HS-5 (cell line): Measurements from ENCODE around the gene GIGYF1.
"Not testable (repeated sequence)": the region's sequence is repeated elsewhere in the genome, so short reads cannot be mapped to it uniquely, and the experiment has no call there.

Experiments
- DNase-seq: peaks from one replicate; pipeline ENCODE4 v3.0.0-alpha.2; 2012; ENCODE audit warnings: low read depth

The GIGYF1 gene

DNA sequence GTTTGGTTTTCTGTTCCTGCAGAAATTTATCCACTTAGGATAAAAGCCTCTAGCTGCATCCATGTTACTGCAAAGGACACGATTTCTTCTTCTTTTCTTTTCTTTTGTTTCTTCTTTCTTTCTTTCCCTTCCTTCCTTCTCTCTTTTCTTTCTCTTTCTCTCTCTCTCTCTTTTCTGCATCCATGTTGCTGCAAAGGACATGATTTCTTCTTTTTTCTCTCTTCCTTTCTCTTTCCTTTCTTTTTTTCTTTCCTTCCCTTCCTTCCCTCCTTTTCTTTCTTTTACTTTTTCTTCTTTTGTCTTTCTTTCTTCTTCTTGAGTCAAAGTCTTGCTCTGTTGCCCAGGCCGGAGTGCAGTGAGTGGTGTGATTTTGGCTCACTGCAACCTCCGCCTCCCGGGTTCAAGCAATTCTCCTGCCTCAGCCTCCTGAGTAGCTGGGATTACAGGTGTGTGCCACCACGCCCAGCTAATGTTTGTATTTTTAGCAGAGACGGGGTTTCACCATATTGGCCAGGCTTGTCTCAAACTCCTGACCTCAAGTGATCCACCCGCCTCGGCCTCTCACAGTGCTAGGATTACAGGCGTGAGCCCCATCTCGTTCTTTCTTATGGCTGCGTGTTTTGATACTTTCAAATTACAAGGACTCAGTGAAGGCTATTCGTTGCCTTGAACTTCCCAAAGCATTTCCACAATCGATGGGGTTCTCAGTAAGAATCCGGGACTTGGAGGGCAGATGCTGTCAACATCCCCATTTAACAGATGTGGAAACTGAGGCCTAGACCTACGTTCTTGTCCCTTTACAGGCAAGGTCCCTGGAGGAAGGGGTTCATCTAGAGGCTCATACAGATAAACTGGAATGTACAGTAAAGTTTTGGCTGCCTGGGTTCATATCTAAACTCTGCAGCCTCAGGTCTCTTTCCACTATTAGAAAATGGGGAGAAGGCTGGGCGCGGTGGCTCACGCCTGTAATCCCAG, 22.4 kb downstream of the GIGYF1 start:
- no peak for DNase-seq

DNA sequence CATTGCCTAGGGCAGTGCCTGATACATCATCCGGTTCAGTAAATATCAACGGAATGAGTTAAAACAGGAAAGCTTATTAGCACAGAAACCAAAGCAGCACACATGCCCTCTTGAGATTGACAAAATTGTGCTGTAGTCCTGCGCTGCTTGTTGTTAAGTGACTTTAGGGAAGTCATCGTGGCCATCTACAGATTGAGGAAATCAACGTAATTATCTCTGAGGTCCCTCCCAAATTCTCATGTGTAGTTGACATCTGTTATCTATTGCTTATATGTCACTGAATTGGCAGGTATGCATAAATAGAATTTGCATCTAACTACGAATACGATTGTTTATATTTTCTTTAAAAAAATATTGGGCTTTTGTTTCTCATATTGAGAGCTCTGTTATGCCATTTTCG, 24.0 kb downstream of the GIGYF1 start:
- DNase-seq, result no peak

DNA sequence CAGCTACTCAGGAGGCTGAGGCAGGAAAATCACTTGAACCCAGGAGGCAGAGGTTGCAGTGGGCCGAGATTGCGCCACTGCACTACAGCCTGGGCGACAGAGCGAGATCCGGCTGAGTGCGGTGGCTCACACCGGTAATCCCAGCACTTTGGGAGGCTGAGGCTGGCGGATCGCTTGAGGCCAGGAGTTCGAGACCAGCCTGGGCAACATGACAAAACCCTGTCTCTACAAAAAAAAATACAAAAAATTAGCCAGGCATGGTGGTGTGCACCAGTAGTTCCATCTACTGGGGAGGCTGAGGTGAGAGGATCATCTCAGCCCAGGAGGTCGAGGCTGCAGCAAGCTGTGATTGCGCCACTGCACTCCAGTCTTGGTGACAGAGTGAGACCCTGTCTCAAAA, 24.9 kb downstream of the GIGYF1 start:
- not testable (repeated sequence) for DNase-seq

DNA sequence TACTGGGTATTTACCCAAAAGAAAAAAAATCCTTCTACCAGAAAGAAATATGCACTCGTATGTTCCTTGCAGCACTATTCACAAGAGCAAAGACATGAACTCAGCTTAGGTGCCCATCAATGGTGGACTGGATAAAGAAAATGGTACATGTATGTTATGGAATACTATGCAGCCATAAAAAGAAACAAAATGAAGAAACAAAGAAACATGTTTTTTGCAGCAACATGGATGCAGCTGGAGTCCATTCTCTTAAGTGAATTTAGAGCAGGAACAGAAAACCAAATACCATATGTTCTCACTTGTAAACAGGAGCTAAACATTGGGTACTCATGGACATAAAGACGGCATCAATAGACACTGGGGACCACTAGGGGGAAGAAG, 26.0 kb downstream of the GIGYF1 start:
- no peak for DNase-seq

DNA sequence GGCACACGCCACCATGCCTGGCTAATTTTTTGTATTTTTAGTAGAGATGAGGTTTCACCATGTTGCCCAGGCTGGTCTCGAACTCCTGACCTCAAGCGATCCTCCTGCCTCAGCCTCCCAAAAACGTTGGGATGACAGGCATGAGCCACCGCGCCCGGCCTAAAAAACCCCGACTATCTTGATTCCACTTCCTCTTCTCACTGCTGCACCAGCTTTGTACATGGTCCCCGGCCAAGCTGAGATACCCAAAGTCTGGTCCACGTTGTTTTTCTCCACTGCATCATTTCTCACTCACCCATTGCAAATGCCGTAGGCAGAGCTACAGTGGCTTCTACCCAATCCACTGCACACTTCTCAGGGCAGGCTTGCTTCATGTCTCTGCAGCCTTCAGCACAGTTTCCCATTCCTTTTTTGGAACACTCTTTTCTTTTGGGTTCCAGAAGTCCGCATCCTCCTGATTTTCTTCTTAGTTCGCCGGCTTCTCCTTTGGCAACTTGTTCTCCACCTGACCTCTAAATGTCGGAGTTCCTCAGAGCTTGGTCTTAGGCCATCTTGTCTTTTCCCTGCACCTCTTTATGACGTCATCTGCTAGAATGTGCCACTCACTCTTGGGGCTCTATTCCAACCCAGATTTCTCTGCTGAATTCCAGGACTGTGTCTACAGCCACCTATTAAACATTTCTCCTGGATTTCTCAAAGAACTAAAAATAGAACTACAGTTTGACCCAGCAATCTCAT, 26.6 kb downstream of the GIGYF1 start:
- no peak for DNase-seq

DNA sequence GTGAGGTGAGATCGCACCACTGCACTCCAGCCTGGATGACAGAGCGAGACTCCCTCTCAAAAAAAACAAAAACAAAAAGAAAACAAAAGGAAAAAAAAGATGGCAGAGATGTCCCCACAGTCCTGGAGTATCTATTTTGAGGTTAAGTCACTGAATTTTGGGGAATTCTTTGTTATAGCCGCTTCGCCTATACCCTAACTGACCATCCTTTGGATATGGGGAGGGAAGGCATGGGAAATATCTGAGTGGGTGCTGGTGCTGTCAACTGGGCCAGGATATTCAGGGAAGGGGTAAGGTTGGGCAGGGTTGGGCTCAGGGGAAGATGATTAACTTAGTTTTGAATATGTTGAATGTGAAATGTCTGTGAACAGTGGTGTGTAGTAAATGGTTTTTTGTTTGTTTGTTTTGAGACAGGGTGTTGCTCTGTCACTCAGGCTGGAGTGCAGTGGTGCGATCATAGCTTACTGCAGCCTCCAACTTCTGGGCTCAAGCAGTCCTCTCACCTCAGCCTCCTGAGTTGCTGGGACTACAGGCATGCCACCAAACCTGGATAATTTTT, 28.8 kb downstream of the GIGYF1 start:
- DNase-seq, result no peak

DNA sequence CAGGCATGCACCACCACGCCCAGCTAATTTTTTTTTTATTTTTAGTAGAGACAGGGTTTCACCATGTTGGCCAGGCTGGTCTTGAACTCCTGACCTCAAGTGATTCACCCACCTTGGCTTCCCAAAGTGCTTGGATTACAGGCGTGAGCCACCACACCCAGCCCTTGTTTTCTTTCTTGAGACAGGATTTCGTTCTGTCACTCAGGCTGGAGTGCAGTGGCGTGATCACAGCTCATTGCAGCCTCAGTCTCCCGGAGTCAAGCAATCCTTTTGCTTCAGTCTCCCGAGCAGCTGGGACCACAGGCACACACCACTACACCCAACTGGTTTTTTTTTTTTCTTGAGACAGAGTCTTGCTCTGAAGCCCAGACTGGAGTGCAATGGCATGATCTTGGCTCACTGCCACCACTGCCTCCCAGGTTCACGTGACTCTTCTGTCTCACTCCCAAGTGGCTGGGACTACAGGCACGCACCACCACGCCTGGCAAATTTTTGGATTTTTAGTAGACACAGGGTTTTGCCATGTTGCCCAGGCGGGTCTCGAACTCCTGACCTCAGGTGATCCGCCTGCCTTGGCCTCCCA, 31.8 kb downstream of the GIGYF1 start:
- not testable (repeated sequence) for DNase-seq

DNA sequence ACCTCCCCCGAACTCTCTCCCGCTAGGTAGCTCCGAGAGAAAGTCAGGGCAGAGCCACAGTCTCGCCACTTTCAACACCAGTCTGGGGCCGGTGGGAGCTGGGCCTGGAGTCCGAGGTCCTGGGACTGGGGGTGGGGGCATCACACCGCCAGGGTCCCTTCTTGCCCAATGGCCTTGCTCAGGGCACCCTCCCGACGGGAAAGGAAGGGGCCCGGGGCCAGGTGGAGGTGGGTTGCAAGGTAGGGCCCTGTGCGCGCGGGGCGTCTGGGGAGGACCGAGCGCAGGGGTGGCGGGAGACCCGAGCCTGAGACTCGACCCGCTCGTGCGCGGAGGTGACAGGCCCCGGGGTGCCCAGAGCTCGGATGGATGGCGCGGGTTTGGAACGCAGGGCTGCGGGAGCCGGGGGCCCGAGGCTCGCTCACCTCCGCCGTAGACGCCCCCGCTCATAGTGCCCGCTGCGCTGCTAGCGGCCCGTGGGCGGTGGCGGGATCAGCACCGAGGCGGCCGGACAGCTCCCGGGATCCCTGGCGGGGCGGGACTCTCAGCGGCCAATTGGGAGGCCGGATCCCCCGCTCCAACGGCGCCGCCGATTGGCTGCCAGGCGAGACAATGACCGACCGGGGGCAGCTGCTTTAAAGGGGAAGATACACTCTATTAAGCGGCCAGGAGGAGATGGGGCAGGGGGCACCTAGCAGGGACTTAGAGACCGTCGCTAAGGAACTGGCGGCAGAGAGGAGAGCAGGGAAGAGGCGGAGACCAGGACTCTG, 38.0 kb downstream of the GIGYF1 start, which contains the start of gene ACTL6B:
Gene ACTL6B, minus strand, starts transcription at position 541 of the 767 bp plus-strand sequence. Its CDS starts 94 bp downstream, at position 447.
- DNase-seq, result no peak

DNA sequence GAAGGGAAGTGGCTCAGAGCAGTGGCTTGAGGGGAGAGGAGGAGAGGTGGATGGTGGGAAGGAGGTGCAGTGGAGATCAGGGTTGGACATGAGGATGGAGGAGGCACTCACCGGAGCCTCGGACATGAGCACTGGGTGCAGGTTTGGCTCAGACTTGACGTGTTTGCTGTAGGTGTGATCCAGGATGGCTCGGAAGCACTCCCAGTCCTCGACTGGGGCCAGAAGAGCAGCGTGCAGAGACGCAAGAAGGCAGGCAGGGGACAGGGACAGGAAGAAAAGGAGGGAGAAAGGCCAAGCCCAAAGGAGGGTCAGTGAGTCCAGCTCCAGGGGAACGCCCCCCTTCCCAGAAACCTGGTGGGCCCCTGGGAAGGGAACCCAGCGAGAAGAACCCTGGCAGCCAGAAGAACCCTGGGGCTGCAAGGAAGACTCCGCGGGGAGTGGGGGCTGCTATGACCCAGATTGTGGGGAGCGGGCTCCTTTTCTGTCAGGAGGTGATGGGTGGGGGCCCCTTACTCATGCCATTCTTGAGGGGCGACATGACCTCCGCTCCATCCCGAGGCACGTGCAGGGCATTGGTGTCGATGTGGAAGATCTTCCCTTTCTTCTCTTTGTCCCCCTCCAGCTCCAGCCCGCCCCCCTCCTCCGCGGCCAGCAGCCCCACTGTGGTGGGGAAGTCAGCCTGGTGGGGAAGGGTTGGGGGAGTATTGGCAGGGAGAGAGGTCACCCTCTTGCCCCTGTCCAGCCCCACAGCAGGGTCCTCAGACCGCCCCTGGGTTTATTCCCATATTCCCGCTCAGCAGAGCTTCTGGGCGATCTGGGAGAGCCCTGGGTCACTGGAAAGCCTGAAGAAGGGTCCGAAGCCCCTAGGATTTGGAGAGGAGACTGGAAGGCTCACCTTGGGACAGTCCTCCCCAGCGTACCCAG, 38.9 kb downstream of the GIGYF1 start:
- DNase-seq, result no peak

DNA sequence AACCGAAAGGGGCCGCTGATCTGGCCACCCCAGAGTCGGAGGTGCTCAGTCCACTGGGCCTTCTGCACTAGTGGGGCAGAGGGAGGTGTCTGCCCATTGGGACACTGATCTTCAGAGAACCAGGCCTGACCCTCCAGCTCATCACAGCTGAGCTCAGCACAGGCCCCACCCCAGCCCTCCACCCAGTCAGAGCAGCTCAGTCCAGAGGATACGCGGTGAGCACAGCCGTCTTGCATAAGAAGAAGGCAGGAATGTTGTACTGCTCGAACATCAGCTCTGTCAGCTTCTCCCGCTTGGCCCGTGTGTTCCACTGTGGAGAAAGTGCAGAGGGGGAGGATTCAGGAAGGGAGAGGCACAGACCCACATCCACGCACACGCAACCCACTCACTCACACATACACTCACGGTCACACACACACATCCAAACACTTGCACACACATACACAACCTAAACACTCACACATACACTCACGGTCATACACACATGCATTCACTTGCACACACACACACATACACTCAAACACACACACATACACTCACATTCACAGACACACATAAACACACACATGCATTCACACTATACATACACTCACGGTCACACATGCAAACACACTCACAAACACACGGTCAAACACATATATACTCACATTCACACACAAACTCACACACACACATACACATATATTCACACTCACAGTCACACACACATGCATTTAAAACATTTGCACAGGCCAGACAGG, 44.1 kb downstream of the GIGYF1 start:
- DNase-seq, result no peak

DNA sequence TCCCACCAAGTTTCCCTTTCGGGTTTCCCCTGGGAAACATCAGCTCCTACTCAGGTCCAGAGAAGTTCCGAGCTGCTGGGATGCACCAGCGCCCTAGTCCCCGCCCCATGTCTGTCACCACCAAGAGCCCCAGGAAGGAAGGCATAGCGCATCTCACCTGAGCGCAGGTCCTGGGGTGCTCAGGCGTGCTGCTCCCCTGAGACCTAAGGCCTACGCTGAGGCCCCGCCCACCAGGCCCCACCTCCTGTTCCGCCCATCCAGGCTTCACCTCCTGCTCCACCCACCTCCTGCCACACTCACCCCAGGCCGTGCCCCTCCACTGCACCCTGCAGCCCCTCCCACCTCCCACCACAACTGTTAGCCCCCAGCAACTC, 51.5 kb downstream of the GIGYF1 start:
- no peak for DNase-seq

DNA sequence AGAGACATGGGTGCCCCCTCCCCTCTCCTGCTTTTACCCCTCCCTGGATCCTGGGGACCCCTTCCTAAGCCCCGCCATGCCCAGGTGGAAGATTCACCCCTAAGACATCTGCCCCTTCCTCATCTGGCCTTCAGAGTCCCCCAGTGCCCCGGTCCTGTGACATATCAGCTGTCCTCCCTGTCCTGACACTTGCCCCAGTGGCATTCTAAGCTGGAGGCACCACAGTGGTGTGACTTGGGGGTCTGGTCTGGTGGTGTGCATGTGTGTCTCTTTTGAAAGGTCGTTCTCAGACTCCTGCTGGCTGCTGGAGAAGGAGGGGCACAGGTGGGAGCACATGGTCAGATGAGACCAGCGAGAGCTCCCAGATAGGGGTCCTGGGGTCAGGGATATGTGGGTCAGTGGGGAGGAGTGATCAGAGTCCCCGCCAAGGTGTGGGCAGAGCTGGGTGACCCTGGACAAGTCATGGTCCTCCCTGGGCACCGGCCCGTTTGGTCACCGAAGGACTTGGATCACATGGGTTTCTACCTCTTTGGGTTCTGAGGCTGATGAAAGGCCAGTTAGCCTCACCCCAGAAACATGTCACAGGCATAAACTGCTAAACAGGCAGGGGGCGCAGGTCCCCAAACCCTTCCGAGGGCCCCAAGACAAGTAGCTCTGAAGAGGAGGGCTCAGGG, 52.1 kb downstream of the GIGYF1 start:
- DNase-seq, result no peak

DNA sequence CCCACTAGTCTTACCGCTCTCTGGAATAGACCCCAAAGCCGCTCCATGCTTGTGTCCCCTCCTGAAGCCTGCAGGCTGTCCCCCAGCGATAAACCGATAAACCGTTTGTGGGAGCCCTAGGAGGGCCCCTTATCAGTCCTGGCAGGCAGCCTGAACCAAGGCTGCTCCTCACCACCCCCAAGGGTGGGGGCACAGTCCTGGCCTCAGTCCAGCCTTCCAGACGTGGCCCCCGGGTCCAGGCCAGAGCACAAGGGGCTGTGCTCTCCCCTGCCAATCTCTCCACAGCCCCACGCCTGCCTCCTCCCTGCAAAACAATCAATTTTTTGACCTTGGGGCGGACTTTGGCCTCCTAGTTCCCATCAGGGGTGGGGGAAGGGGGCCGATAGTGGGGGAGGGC, 52.6 kb downstream of the GIGYF1 start, which contains the start of gene TFR2:
Gene TFR2, minus strand, starts transcription at position 90 of the 397 bp plus-strand sequence. Its CDS starts 43 bp downstream, at position 47.
- DNase-seq, result no peak

DNA sequence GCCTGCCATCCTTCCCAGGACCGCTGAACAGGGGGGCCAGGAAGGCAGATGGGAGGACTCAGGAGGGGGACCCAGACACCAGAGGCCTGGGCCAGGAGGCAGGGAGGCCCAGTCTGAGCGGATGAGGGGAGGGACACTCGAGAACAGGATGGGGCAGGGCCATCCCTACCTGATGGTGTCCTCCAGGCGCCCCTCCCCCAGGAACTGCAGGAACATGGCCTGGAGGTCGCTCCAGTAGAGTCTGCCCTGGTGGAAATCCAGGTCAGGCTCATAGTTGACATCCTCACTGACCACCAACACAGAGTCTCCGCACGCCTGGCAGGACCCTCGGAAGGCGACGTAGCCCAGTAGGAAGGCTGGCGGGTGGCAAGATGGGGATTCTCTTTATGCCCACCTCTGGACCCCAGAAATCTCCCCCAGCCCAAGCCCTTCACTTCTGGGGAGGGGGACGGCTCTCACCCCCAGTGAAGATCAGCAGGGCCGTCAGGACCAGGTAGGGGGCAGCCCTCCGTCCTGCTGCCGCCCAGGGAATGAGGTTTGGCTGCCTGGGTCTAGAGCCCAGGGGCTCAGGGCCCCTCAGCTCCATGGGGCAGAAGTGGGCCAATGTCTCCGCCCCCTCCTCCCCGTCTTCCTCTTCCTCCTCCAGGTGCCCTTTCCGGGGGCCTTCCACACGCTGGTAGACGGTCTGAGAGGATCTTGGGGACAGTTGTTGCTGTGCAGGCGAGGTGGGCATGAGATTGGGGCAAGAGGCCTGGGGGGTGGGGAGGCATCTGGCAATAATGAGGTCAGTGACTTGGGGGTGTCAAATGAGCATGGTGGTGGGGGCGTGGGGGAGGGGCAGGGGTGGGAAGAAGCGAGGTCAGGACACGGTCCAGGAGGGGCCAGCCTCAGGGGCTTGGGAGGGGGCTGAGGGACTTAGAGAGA, 53.3 kb downstream of the GIGYF1 start:
- DNase-seq, result no peak

DNA sequence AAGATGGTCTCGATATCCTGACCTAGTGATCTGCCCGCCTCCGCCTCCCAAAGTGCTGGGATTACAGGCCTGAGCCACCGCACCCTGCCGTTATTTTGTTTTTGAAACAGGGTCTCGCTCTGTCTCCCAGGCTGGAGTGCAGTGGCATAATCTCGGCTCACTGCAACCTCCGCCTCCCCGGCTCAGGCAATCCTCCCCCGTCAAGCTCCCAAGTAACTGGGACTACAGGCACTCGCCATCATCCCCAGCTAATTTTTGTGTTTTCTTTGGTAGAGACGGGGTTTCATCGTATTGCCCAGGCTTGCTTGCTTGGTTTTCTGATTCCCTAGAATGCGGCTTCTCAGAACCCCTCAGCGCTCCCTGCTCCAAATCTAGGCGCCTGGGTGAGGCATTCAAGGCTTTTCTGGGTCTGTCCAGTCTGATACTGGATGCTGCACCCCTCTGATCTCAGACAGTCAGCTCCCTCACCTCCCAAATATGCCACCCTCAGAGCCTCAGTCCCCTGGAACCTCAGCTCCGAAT, 54.0 kb downstream of the GIGYF1 start:
- DNase-seq, result no peak

DNA sequence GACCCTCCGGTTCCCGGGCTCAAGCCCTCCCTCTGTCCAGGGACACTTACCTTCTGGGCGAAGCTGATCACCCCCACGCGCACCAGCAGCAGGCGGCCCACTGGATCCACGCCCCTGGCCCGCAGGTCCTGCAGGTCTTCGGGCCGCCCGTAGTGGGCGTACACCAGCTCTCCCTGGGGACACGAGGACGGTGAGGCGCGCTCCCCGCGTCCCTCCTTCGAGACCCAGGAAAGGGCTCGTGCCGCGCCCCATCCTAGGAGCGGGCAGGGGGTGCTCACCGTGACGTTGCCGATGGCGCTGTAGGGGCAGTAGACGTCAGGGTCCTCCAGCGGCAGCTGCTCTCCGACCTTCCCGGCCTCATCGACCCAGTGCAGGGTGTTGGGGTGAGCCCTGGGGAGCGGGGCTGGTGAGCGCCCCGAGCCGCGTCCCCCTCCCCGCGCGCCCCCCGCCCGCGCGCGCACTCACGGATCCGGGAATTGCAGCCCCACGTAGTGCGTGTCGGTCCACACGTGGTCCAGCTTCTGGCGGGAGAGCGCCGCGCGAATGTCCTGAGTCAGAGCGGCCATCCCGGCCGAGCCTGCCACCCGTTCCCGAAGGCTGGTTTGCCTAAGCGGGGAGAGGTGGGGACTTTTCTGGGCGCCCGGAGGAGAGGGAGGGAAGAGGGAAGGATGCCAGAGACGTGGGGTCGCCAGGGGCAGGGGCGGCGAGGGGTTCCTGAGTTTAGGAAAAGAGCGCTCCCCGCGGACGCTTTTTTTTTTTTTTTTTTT, 60.9 kb downstream of the GIGYF1 start:
- no peak for DNase-seq

DNA sequence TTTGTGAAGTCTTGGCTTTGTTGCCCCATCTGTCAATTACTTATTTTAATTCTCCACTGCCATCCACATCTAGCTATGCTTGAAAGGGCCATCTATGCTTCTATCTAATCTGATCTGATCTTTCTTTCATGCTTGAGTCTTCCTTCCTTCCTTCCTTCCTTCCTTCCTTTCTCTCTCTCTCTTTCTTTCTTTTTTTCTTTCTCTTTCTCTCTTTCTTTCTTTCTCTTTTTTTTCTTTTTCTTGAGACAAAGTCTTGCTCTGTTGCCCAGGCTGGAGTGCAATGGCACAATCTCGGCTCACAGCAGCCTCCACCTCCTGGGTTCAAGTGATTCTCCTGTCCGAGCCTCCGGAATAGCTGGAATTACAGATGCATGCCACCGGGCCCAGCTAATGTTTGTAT, 64.0 kb downstream of the GIGYF1 start:
- DNase-seq, result no peak
